Endothelial cell of coronary artery (primary cell): ENCODE measurements around the gene WIPI1. TPM values are rescaled to one million over a fixed set of nuclear protein-coding genes. Genes with fewer than 3 reads are reported as not detected.

ENCODE experiments used
- total RNA-seq: library from RNA; depleted of rRNA; stranded (reverse); fragments of >200 nt; gene quantifications from 2 replicates; pipeline ENCODE4 v1.2.3, GENCODE V29; 2014

Gene WIPI1, protein sequence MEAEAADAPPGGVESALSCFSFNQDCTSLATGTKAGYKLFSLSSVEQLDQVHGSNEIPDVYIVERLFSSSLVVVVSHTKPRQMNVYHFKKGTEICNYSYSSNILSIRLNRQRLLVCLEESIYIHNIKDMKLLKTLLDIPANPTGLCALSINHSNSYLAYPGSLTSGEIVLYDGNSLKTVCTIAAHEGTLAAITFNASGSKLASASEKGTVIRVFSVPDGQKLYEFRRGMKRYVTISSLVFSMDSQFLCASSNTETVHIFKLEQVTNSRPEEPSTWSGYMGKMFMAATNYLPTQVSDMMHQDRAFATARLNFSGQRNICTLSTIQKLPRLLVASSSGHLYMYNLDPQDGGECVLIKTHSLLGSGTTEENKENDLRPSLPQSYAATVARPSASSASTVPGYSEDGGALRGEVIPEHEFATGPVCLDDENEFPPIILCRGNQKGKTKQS
- 48.0 and 52.0 TPM in 2 replicates for total RNA-seq

DNA sequence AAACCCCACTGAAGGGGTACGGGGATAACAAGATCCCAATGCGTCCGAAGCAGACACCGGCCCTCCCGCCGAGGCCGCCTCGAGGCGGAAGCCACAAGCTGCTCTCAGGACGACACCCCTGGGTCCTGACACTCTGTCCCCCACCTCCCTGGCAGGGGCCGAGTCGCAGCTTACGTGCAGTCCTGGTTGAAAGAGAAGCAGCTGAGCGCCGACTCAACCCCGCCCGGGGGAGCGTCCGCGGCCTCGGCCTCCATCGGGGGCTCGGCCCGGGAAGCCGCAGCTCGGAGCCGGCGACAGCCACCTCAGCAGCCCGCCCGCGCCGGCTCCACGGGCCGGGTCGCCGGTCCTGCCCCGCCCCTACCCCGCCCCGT, at the start of gene WIPI1:
Gene WIPI1, minus strand, starts transcription at position 329 of the 371 bp plus-strand sequence. Its CDS starts 75 bp downstream, at position 254.

Other genes starting within 250 kb of the WIPI1 start
- 44.2 and 58.2 TPM in 2 replicates for gene AMZ2, start 209.5 kb downstream of the WIPI1 start, total RNA-seq
- 0.09 and 0.63 TPM in 2 replicates for gene SLC16A6, start 166.4 kb downstream of the WIPI1 start, total RNA-seq
- 1.1 and 1.5 TPM in 2 replicates for gene ARSG, start 166.0 kb downstream of the WIPI1 start, total RNA-seq
- 204 and 216 TPM in 2 replicates for gene PRKAR1A, start 54.9 kb upstream of the WIPI1 start, total RNA-seq
- gene FAM20A, start 143.9 kb upstream of the WIPI1 start, total RNA-seq = not detected in 2 replicates